Activated T-helper 17 cell treated with anti-CD3 and anti-CD28 coated beads, Interleukin-2, amount 50 U/mL, for 72 hours (primary cell): ENCODE data around the gene LRIF1. TPM values are rescaled to one million over a fixed set of nuclear protein-coding genes. Genes with fewer than 3 reads are reported as not detected.

Source experiments
- ATAC-seq: fragments of 150-1000 bp; cut with Tn5 transposase; replicated peaks from 2 replicates; pipeline ENCODE4 v1.10.0; 2021; ENCODE audit warnings: mild to moderate bottlenecking, moderate library complexity
- H3K27ac Mint-ChIP-seq: one replicate; pipeline ENCODE4 v1.8.0; 2022; ENCODE audit warnings: mixed read lengths
- H3K27me3 Mint-ChIP-seq: one replicate; pipeline ENCODE4 v1.8.0; 2022; ENCODE audit warnings: mixed read lengths
- H3K36me3 Mint-ChIP-seq: one replicate; pipeline ENCODE4 v1.8.0; 2022; ENCODE audit warnings: low read depth, mild to moderate bottlenecking, mixed read lengths
- H3K4me1 Mint-ChIP-seq: one replicate; pipeline ENCODE4 v1.8.0; 2022; ENCODE audit warnings: mixed read lengths
- H3K4me3 Mint-ChIP-seq: one replicate; pipeline ENCODE4 v1.8.0; 2022; ENCODE audit warnings: mild to moderate bottlenecking, mixed read lengths
- H3K9me3 Mint-ChIP-seq: one replicate; pipeline ENCODE4 v1.8.0; 2022; ENCODE audit warnings: mixed read lengths
- total RNA-seq, 2 donors: library from RNA; stranded (reverse); gene quantifications; one replicate each; pipeline ENCODE4 v1.2.3, GENCODE V29; 2022

LRIF1 gene
- total RNA-seq, 2 donors from 2014 or later, result 11.6 to 16.4 TPM

- Mint-ChIP-seq H3K9me3 (peaks cover 3% of the 10 kb centered on the region), H3K4me1 (peaks cover 2% of the 10 kb centered on the region), H3K4me3 (no peak overlapping the region), H3K27ac (no peak overlapping the region), H3K27me3 (no peaks in the 10 kb centered on the region), H3K36me3 (no peaks in the 10 kb centered on the region)
- ATAC-seq, result no peak
Observed at GRCh38 chr1:110921953-110922352, 41.8 kb downstream of the LRIF1 start.

DNA sequence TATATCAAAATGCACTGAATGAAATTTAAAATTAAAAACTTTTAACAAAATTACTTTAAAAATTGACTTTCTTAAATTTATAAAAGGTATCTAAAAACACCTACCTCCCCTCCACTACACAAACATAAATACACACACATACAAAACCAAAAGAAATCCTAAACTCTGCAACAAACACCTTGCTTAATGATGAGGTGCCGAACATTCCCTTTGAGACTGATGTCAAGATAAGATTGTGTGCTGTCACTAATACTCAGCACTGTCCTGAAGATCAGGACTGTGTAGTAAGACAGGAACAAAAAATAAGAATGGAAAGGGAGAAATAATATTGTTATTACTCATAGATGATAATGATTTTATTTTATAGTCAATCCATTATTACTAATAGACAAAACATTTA, 45.7 kb downstream of the LRIF1 start:
- Mint-ChIP-seq H3K4me3 (no peak overlapping the region), H3K27me3 (no peaks in the 10 kb centered on the region), H3K27ac (no peak overlapping the region), H3K36me3 (no peaks in the 10 kb centered on the region), H3K4me1 (peaks cover 11% of the 10 kb centered on the region), H3K9me3 (peaks cover 7% of the 10 kb centered on the region)
- no peak for ATAC-seq

GRCh38 chr1:110916669-110917306, 46.9 kb downstream of the LRIF1 start:
- H3K4me3 Mint-ChIP-seq, result peak overlapping the region; percentile 59
- peaks cover 4% of the 10 kb centered on the region for H3K9me3 Mint-ChIP-seq

GRCh38 chr1:110916274-110916668, 47.5 kb downstream of the LRIF1 start:
- H3K27me3 Mint-ChIP-seq, result no peaks in the 10 kb centered on the region
- peak overlapping the region; percentile 59 for H3K4me3 Mint-ChIP-seq
- H3K9me3 Mint-ChIP-seq, result peaks cover 4% of the 10 kb centered on the region
- H3K4me1 Mint-ChIP-seq, result peaks cover 11% of the 10 kb centered on the region
- no peak for ATAC-seq
- H3K27ac Mint-ChIP-seq, result peak overlapping the region; percentile 28
- H3K36me3 Mint-ChIP-seq, result no peaks in the 10 kb centered on the region

More at GRCh38 chr1:110916669-110917306, 46.9 kb downstream of the LRIF1 start:
- ATAC-seq, result peak; percentile 97
- peaks cover 11% of the 10 kb centered on the region for H3K4me1 Mint-ChIP-seq
- peak overlapping the region; percentile 28 for H3K27ac Mint-ChIP-seq
- H3K36me3 Mint-ChIP-seq, result no peaks in the 10 kb centered on the region
- no peaks in the 10 kb centered on the region for H3K27me3 Mint-ChIP-seq

- Mint-ChIP-seq H3K4me1 (peaks cover 11% of the 10 kb centered on the region), H3K36me3 (no peaks in the 10 kb centered on the region), H3K9me3 (peaks cover 9% of the 10 kb centered on the region), H3K27me3 (no peaks in the 10 kb centered on the region), H3K27ac (no peak overlapping the region), H3K4me3 (peak overlapping the region; percentile 59)
- ATAC-seq, result no peak
Observed at GRCh38 chr1:110915804-110916203, 47.9 kb downstream of the LRIF1 start.

DNA sequence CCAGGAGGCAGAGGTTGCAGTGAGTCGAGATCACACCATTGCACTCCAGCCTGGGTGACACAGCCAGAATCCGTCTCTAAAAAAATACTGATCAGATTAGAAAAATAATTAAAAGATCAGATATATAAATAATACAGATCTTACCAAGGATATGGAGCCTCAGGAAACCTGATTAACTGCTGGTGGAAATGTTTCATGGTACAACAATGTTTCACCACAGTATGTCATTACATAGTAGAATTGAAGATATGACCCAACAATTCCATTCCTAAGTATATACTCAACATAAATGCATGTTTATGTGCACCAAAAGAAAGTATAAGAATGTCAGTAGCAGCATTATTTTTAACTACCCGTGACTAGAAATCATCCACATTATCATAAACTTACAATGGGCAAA, 49.0 kb downstream of the LRIF1 start:
- no peak overlapping the region for H3K4me3 Mint-ChIP-seq
- no peaks in the 10 kb centered on the region for H3K36me3 Mint-ChIP-seq
- no peaks in the 10 kb centered on the region for H3K27me3 Mint-ChIP-seq
- H3K27ac Mint-ChIP-seq, result no peak overlapping the region
- H3K9me3 Mint-ChIP-seq, result peaks cover 12% of the 10 kb centered on the region
- no peak for ATAC-seq
- peaks cover 11% of the 10 kb centered on the region for H3K4me1 Mint-ChIP-seq

GRCh38 chr1:110912784-110913183, 50.9 kb downstream of the LRIF1 start:
- ATAC-seq, result no peak
- H3K27ac Mint-ChIP-seq, result no peak overlapping the region

GRCh38 chr1:110903853-110904500, 59.7 kb downstream of the LRIF1 start:
- Mint-ChIP-seq H3K27ac (peak overlapping the region; percentile 61), H3K4me3 (no peak overlapping the region), H3K27me3 (no peaks in the 10 kb centered on the region), H3K4me1 (peaks cover 12% of the 10 kb centered on the region), H3K36me3 (peaks cover 45% of the 10 kb centered on the region), H3K9me3 (peaks cover 22% of the 10 kb centered on the region)
- peak; percentile 71 for ATAC-seq

More at GRCh38 chr1:110912784-110913183, 50.9 kb downstream of the LRIF1 start:
- no peaks in the 10 kb centered on the region for H3K27me3 Mint-ChIP-seq
- peaks cover 16% of the 10 kb centered on the region for H3K9me3 Mint-ChIP-seq
- peaks cover 11% of the 10 kb centered on the region for H3K4me1 Mint-ChIP-seq
- H3K4me3 Mint-ChIP-seq, result no peak overlapping the region
- no peaks in the 10 kb centered on the region for H3K36me3 Mint-ChIP-seq

GRCh38 chr1:110902820-110903463, 60.8 kb downstream of the LRIF1 start:
- H3K4me3 Mint-ChIP-seq, result no peak overlapping the region
- H3K9me3 Mint-ChIP-seq, result peaks cover 18% of the 10 kb centered on the region
- peaks cover 18% of the 10 kb centered on the region for H3K4me1 Mint-ChIP-seq
- no peaks in the 10 kb centered on the region for H3K27me3 Mint-ChIP-seq
- H3K27ac Mint-ChIP-seq, result peak overlapping the region; percentile 61
- peak; percentile 35 for ATAC-seq
- H3K36me3 Mint-ChIP-seq, result peaks cover 55% of the 10 kb centered on the region

- H3K4me1 Mint-ChIP-seq, result peaks cover 42% of the 10 kb centered on the region
- H3K27ac Mint-ChIP-seq, result peak overlapping the region; percentile 70
- peaks cover 90% of the 10 kb centered on the region for H3K36me3 Mint-ChIP-seq
- ATAC-seq, result no peak
- H3K9me3 Mint-ChIP-seq, result peaks cover 6% of the 10 kb centered on the region
- H3K4me3 Mint-ChIP-seq, result no peak overlapping the region
- no peaks in the 10 kb centered on the region for H3K27me3 Mint-ChIP-seq
Observed at GRCh38 chr1:110899458-110899843, 64.3 kb downstream of the LRIF1 start.

DNA sequence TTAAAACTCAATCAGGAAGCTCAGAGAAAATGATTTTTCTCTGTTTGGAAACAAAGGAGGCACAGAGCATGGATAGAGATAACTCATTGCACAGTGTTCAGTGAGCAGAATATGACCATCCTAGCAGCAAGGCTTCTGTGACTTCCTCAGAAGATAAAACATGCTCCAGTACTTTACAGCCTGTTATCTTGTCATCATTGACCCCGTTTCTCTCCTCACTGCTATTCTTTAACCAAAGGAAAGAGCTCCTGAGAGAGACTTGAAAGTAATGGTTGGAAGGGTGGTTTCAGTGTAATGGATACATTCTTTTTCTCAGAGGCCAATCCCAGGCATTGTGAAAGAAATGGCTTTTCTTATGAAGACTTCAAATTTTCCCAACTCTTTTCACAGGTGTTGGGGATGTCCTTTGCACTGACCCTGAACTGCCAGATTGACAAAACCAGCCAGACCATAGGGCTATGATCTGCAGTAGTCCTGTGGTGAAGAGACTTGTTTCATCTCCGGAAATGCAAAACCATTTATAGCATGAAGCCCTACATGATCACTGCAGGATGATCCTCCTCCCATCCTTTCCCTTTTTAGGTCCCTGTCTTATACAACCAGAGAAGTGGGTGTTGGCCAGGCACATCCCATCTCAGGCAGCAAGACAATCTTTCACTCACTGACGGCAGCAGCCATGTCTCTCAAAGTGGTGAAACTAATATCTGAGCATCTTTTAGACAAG, 64.8 kb downstream of the LRIF1 start:
- Mint-ChIP-seq H3K27ac (peak overlapping the region; percentile 70), H3K4me3 (no peak overlapping the region), H3K27me3 (no peaks in the 10 kb centered on the region), H3K4me1 (peaks cover 47% of the 10 kb centered on the region), H3K36me3 (peaks cover 96% of the 10 kb centered on the region), H3K9me3 (peaks cover 4% of the 10 kb centered on the region)
- no peak for ATAC-seq

- peaks cover 60% of the 10 kb centered on the region for H3K4me1 Mint-ChIP-seq
- H3K27ac Mint-ChIP-seq, result peak overlapping the region; percentile 76
- peak overlapping the region; percentile 59 for H3K4me3 Mint-ChIP-seq
- ATAC-seq, result peak; percentile 71
- peaks cover 4% of the 10 kb centered on the region for H3K9me3 Mint-ChIP-seq
- no peaks in the 10 kb centered on the region for H3K27me3 Mint-ChIP-seq
- peaks cover 100% of the 10 kb centered on the region for H3K36me3 Mint-ChIP-seq
Observed at GRCh38 chr1:110897681-110898080, 66.0 kb downstream of the LRIF1 start.
